BLaER1 treated with 17β-estradiol and CSF1 and Interleukin-3, amounts not matched to agents 10 nM and 100 nM (cell line): ENCODE data around the gene MBOAT7.
A peak's percentile ranks its signal among the peaks of the same experiment; 100 is the strongest.
"Not testable (repeated sequence)": the region's sequence is repeated elsewhere in the genome, so short reads cannot be mapped to it uniquely, and the experiment has no call there.

Source experiments
- H3K27ac ChIP-seq, 11 experiments: shearing (Covaris generic); formaldehyde crosslinking; 2 replicates each; pipeline ENCODE4 v1.8.1; 2022
- H3K27me3 ChIP-seq, 11 experiments: shearing (Covaris generic); formaldehyde crosslinking; 2 replicates each; pipeline ENCODE4 v1.8.1; 2022
- H3K36me3 ChIP-seq, 11 experiments: shearing (Covaris generic); formaldehyde crosslinking; 2 replicates each; pipeline ENCODE4 v1.8.1; 2022
- H3K4me1 ChIP-seq, 10 experiments: shearing (Covaris generic); formaldehyde crosslinking; 2 replicates each; pipeline ENCODE4 v1.8.1; 2022
- H3K4me2 ChIP-seq, 11 experiments: shearing (Covaris generic); formaldehyde crosslinking; 2 replicates each; pipeline ENCODE4 v1.8.1; 2022
- H3K4me3 ChIP-seq, 10 experiments: shearing (Covaris generic); formaldehyde crosslinking; 2 replicates each; pipeline ENCODE4 v1.8.1; 2022
- H3K9ac ChIP-seq, 11 experiments: shearing (Covaris generic); formaldehyde crosslinking; 2 replicates each; pipeline ENCODE4 v1.8.1; 2022
- H3K9me3 ChIP-seq, 11 experiments: shearing (Covaris generic); formaldehyde crosslinking; replicated peaks in 1 of 11; 2 replicates each; pipeline ENCODE4 v1.8.1; 2022
- H4K20me1 ChIP-seq, 11 experiments: shearing (Covaris generic); formaldehyde crosslinking; 2 replicates each; pipeline ENCODE4 v1.8.1; 2022
- Cebpa-rat ChIP-seq, 11 experiments: shearing (Covaris generic); IDR thresholded peaks; 2 replicates each; pipeline ENCODE4 v1.8.1; 2022

Gene MBOAT7

GRCh38 chr19:54186351-54186750, 3.0 kb downstream of the MBOAT7 start:
- H3K36me3 ChIP-seq: peaks cover 38 to 60% (median 54%) of the 10 kb centered on the region in 11 experiments
- peak overlapping the region in 1 of 10 experiments; percentile 96; a peak in 1 of 20 replicates for H3K4me3 ChIP-seq
- peak overlapping the region in 10 of 11 experiments; percentile 88 to 95 (median 94); a peak in 19 of 22 replicates for H3K9ac ChIP-seq
- H3K4me2 ChIP-seq: peak overlapping the region in 5 of 11 experiments; percentile 79 to 94 (median 93); a peak in 10 of 22 replicates
- H3K9me3 ChIP-seq: peaks cover 0 to 8% (median 0%) of the 10 kb centered on the region in 11 experiments; a peak in 2 of 22 replicates
- H4K20me1 ChIP-seq: peaks cover under 1 to 49% (median 4%) of the 10 kb centered on the region in 11 experiments; a peak in 14 of 22 replicates
- no peak for TF ChIP-seq Cebpa-rat (IDR thresholded peaks at IDR 0.05)
- H3K27me3 ChIP-seq: no peaks in the 10 kb centered on the region
- peak overlapping the region in 8 of 11 experiments; percentile 90 to 97 (median 93); a peak in 11 of 22 replicates for H3K27ac ChIP-seq
- H3K4me1 ChIP-seq: peaks cover 18 to 35% (median 22%) of the 10 kb centered on the region in 10 experiments

- H4K20me1 ChIP-seq: peaks cover 6 to 76% (median 25%) of the 10 kb centered on the region in 11 experiments; a peak in 20 of 22 replicates
- H3K4me3 ChIP-seq: no peak overlapping the region
- peaks cover 42 to 88% (median 76%) of the 10 kb centered on the region in 11 experiments for H3K36me3 ChIP-seq
- H3K9me3 ChIP-seq: peaks cover 0 to 8% (median 0%) of the 10 kb centered on the region in 11 experiments; a peak in 2 of 22 replicates
- peak overlapping the region in 4 of 11 experiments; percentile 9 to 25 (median 18); a peak in 4 of 22 replicates for H3K27ac ChIP-seq
- peaks cover 36 to 60% (median 47%) of the 10 kb centered on the region in 10 experiments for H3K4me1 ChIP-seq
- H3K27me3 ChIP-seq: no peaks in the 10 kb centered on the region
- H3K4me2 ChIP-seq: no peak overlapping the region
- H3K9ac ChIP-seq: peak overlapping the region in 7 of 11 experiments; percentile 4 to 38 (median 18); a peak in 4 of 22 replicates
- no peak for TF ChIP-seq Cebpa-rat (IDR thresholded peaks at IDR 0.05)
Observed at GRCh38 chr19:54183431-54183830, 5.9 kb downstream of the MBOAT7 start.

- not testable (repeated sequence) for H3K9ac ChIP-seq, H3K4me2 ChIP-seq, H3K27ac ChIP-seq, H3K4me3 ChIP-seq, H3K27me3 ChIP-seq, H3K9me3 ChIP-seq
- H4K20me1 ChIP-seq: peaks cover 6 to 83% (median 27%) of the 10 kb centered on the region in 11 experiments; a peak in 20 of 22 replicates
- peaks cover 26 to 47% (median 38%) of the 10 kb centered on the region in 10 experiments for H3K4me1 ChIP-seq
- peaks cover 44 to 95% (median 84%) of the 10 kb centered on the region in 11 experiments for H3K36me3 ChIP-seq
Observed at GRCh38 chr19:54181894-54182293, 7.5 kb downstream of the MBOAT7 start.

GRCh38 chr19:54180691-54181091, 8.7 kb downstream of the MBOAT7 start:
- peaks cover 26 to 48% (median 39%) of the 10 kb centered on the region in 10 experiments for H3K4me1 ChIP-seq
- H4K20me1 ChIP-seq: peaks cover 6 to 83% (median 26%) of the 10 kb centered on the region in 11 experiments; a peak in 20 of 22 replicates
- peak overlapping the region in 9 of 11 experiments; percentile 26 to 84 (median 48); a peak in 12 of 22 replicates for H3K27ac ChIP-seq
- no peak for TF ChIP-seq Cebpa-rat (IDR thresholded peaks at IDR 0.05)
- H3K9ac ChIP-seq: peak overlapping the region in 9 of 11 experiments; percentile 21 to 66 (median 48); a peak in 12 of 22 replicates
- H3K4me2 ChIP-seq: peak overlapping the region in 10 of 11 experiments; percentile 9 to 85 (median 74); a peak in 16 of 22 replicates
- H3K27me3 ChIP-seq: no peaks in the 10 kb centered on the region
- H3K4me3 ChIP-seq: no peak overlapping the region
- H3K9me3 ChIP-seq: peaks cover 0 to 8% (median 0%) of the 10 kb centered on the region in 11 experiments; a peak in 2 of 22 replicates
- H3K36me3 ChIP-seq: peaks cover 48 to 95% (median 84%) of the 10 kb centered on the region in 11 experiments

- H3K9ac ChIP-seq: peak overlapping the region in 10 of 11 experiments; percentile 21 to 66 (median 50); a peak in 16 of 22 replicates
Observed at GRCh38 chr19:54179921-54180461, 9.4 kb downstream of the MBOAT7 start.

GRCh38 chr19:54179262-54179852, 10.0 kb downstream of the MBOAT7 start:
- H3K36me3 ChIP-seq: peaks cover 45 to 94% (median 79%) of the 10 kb centered on the region in 11 experiments
- H3K27ac ChIP-seq: peak overlapping the region; percentile 12 to 84 (median 67); a peak in 21 of 22 replicates
- peak overlapping the region in 2 of 10 experiments; percentile 11 to 31; a peak in 3 of 20 replicates for H3K4me3 ChIP-seq
- H3K27me3 ChIP-seq: no peaks in the 10 kb centered on the region
- no peak for TF ChIP-seq Cebpa-rat (IDR thresholded peaks at IDR 0.05)
- peaks cover 0 to 8% (median 0%) of the 10 kb centered on the region in 11 experiments; a peak in 2 of 22 replicates for H3K9me3 ChIP-seq
- peaks cover 38 to 56% (median 52%) of the 10 kb centered on the region in 10 experiments for H3K4me1 ChIP-seq
- peak overlapping the region; percentile 7 to 67 (median 56); a peak in 17 of 22 replicates for H3K9ac ChIP-seq
- H3K4me2 ChIP-seq: peak overlapping the region; percentile 24 to 85 (median 72); a peak in 21 of 22 replicates
- H4K20me1 ChIP-seq: peaks cover 6 to 85% (median 29%) of the 10 kb centered on the region in 11 experiments; a peak in 20 of 22 replicates

More at GRCh38 chr19:54179921-54180461, 9.4 kb downstream of the MBOAT7 start:
- peaks cover 46 to 95% (median 84%) of the 10 kb centered on the region in 11 experiments for H3K36me3 ChIP-seq
- peaks cover 33 to 50% (median 46%) of the 10 kb centered on the region in 10 experiments for H3K4me1 ChIP-seq
- peak overlapping the region; percentile 24 to 85 (median 72); a peak in 21 of 22 replicates for H3K4me2 ChIP-seq
- peak overlapping the region in 9 of 11 experiments; percentile 26 to 84 (median 67); a peak in 12 of 22 replicates for H3K27ac ChIP-seq
- peaks cover 6 to 83% (median 26%) of the 10 kb centered on the region in 11 experiments; a peak in 20 of 22 replicates for H4K20me1 ChIP-seq
- no peaks in the 10 kb centered on the region for H3K27me3 ChIP-seq
- H3K4me3 ChIP-seq: 0 out of 20 replicates have a peak overlapping the region, but pooled peaks of 2 of the 10 experiments have one; percentile 11 to 31
- H3K9me3 ChIP-seq: peaks cover 0 to 8% (median 0%) of the 10 kb centered on the region in 11 experiments; a peak in 2 of 22 replicates
- TF ChIP-seq Cebpa-rat (IDR thresholded peaks at IDR 0.05): no peak

- H3K9ac ChIP-seq: peak overlapping the region; percentile 7 to 67 (median 56); a peak in 14 of 22 replicates
- peaks cover 0 to 8% (median 0%) of the 10 kb centered on the region in 11 experiments; a peak in 2 of 22 replicates for H3K9me3 ChIP-seq
- H3K27me3 ChIP-seq: no peaks in the 10 kb centered on the region
- peak overlapping the region in 10 of 11 experiments; percentile 48 to 84 (median 68); a peak in 19 of 22 replicates for H3K27ac ChIP-seq
- peaks cover 44 to 62% (median 58%) of the 10 kb centered on the region in 10 experiments for H3K4me1 ChIP-seq
- TF ChIP-seq Cebpa-rat (IDR thresholded peaks at IDR 0.05): no peak
- peak overlapping the region in 8 of 11 experiments; percentile 66 to 85 (median 75); a peak in 16 of 22 replicates for H3K4me2 ChIP-seq
- peaks cover 6 to 85% (median 34%) of the 10 kb centered on the region in 11 experiments; a peak in 20 of 22 replicates for H4K20me1 ChIP-seq
- peaks cover 40 to 94% (median 72%) of the 10 kb centered on the region in 11 experiments for H3K36me3 ChIP-seq
- peak overlapping the region in 1 of 10 experiments; percentile 11; a peak in 1 of 20 replicates for H3K4me3 ChIP-seq
Observed at GRCh38 chr19:54178581-54179261, 10.7 kb downstream of the MBOAT7 start.
